Measurements from ENCODE around the gene LNPEP. TPM values are rescaled to one million over a fixed set of nuclear protein-coding genes. Genes with fewer than 3 reads are reported as not detected.
A peak's percentile ranks its signal among the peaks of the same experiment; 100 is the strongest.

LNPEP gene
- total RNA-seq, 1 donor from 2014 or later: 40.8 TPM

- Mint-ChIP-seq H3K9me3 (ENCODE audit: unreplicated experiment) (no peaks in the 10 kb centered on the region), H3K27ac (ENCODE audit: unreplicated experiment) (no peak overlapping the region), H3K4me1 (ENCODE audit: unreplicated experiment) (peaks cover 42% of the 10 kb centered on the region), H3K27me3 (ENCODE audit: unreplicated experiment) (no peaks in the 10 kb centered on the region), H3K4me3 (ENCODE audit: unreplicated experiment) (no peak overlapping the region), H3K36me3 (ENCODE audit: unreplicated experiment) (peaks cover 6% of the 10 kb centered on the region)
- DNase-seq (ENCODE audit: extremely low spot score, unreplicated experiment): no peak
- no peak for TF ChIP-seq CTCF (IDR thresholded peaks at IDR 0.05)
Observed at GRCh38 chr5:96957254-96958049, 21.6 kb downstream of the LNPEP start.

- Mint-ChIP-seq H3K4me1 (ENCODE audit: unreplicated experiment) (peaks cover 52% of the 10 kb centered on the region), H3K36me3 (ENCODE audit: unreplicated experiment) (peaks cover 6% of the 10 kb centered on the region), H3K27ac (ENCODE audit: unreplicated experiment) (no peak overlapping the region), H3K9me3 (ENCODE audit: unreplicated experiment) (no peaks in the 10 kb centered on the region), H3K27me3 (ENCODE audit: unreplicated experiment) (no peaks in the 10 kb centered on the region), H3K4me3 (ENCODE audit: unreplicated experiment) (no peak overlapping the region)
- no peak for DNase-seq (ENCODE audit: extremely low spot score, unreplicated experiment)
- no peak for TF ChIP-seq CTCF (IDR thresholded peaks at IDR 0.05)
Observed at GRCh38 chr5:96958977-96959376, 23.1 kb downstream of the LNPEP start.

DNA sequence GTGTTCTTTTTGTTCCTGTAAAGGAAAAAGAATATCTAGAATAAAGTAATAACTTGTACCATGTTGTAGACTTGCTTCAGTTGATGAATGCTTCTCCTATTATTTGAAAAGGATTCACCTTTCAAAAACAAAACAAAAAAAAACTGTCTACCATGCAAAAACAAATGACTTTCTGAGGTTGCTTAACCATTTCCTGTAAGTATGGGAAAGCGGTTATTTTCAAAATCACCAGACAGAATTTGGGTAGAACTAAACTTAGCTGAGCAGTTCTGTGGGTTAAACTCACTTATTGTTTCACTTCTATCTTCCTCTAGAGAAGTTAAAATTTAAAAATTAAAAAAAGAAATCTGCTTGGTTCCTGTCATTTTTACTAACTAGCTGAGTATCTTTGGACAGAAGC is 25.2 kb downstream of the LNPEP start:
- no peaks in the 10 kb centered on the region for H3K9me3 Mint-ChIP-seq (ENCODE audit: unreplicated experiment)
- H3K4me1 Mint-ChIP-seq (ENCODE audit: unreplicated experiment): peaks cover 63% of the 10 kb centered on the region
- H3K36me3 Mint-ChIP-seq (ENCODE audit: unreplicated experiment): peaks cover 8% of the 10 kb centered on the region
- H3K4me3 Mint-ChIP-seq (ENCODE audit: unreplicated experiment): no peak overlapping the region
- H3K27me3 Mint-ChIP-seq (ENCODE audit: unreplicated experiment): no peaks in the 10 kb centered on the region
- no peak for TF ChIP-seq CTCF (IDR thresholded peaks at IDR 0.05)
- DNase-seq (ENCODE audit: extremely low spot score, unreplicated experiment): no peak
- H3K27ac Mint-ChIP-seq (ENCODE audit: unreplicated experiment): no peak overlapping the region

DNA sequence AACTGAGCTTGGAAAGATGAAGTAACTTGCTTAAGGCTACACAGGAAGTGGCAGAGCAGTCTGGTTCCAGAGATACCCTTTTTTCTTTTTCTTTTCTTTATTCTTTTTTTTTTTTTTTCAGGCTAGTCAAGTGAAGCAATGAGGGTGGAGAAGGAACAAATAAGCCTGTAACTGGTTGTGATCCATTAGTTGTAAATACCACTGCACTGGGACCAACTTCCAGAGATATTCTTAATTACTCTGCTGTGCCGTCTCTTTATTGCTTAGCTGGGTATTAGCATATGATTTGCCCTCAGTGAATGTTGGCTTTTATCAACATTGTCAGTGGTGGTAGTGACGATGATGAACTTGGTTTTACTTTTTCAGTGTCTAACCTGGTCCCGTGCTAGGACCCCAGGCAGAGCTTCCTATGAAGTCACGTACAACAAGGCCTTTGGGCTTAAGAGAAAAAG is 26.7 kb downstream of the LNPEP start:
- Mint-ChIP-seq H3K27ac (ENCODE audit: unreplicated experiment) (peak overlapping the region; percentile 73), H3K4me1 (ENCODE audit: unreplicated experiment) (peaks cover 66% of the 10 kb centered on the region), H3K27me3 (ENCODE audit: unreplicated experiment) (no peaks in the 10 kb centered on the region), H3K36me3 (ENCODE audit: unreplicated experiment) (peaks cover 5% of the 10 kb centered on the region), H3K4me3 (ENCODE audit: unreplicated experiment) (no peak overlapping the region), H3K9me3 (ENCODE audit: unreplicated experiment) (no peaks in the 10 kb centered on the region)
- no peak for DNase-seq (ENCODE audit: extremely low spot score, unreplicated experiment)
- no peak for TF ChIP-seq CTCF (IDR thresholded peaks at IDR 0.05)

GRCh38 chr5:96963267-96963666 is 27.4 kb downstream of the LNPEP start:
- TF ChIP-seq CTCF (IDR thresholded peaks at IDR 0.05): no peak
- DNase-seq (ENCODE audit: extremely low spot score, unreplicated experiment): no peak
- Mint-ChIP-seq H3K27me3 (ENCODE audit: unreplicated experiment) (no peaks in the 10 kb centered on the region), H3K4me1 (ENCODE audit: unreplicated experiment) (peaks cover 66% of the 10 kb centered on the region), H3K27ac (ENCODE audit: unreplicated experiment) (peak overlapping the region; percentile 73), H3K36me3 (ENCODE audit: unreplicated experiment) (peaks cover 5% of the 10 kb centered on the region), H3K9me3 (ENCODE audit: unreplicated experiment) (no peaks in the 10 kb centered on the region), H3K4me3 (ENCODE audit: unreplicated experiment) (no peak overlapping the region)

Data from osteocyte (in vitro differentiated cells).